SK-N-MC (cell line): ENCODE results near the gene SLC4A2.

ENCODE experiments used
- DNase-seq: peaks from one replicate; pipeline ENCODE4 v3.0.0-alpha.2; 2011; ENCODE audit warnings: low read depth, low spot score
- H3K27ac ChIP-seq: fragments of 200-600 bp; sonication (generic); 2 replicates; pipeline ENCODE4 v1.5.1; 2016; ENCODE audit warnings: mixed run types
- H3K36me3 ChIP-seq: fragments of 200-600 bp; sonication (generic); 2 replicates; pipeline ENCODE4 v1.6.1; 2017; ENCODE audit warnings: antibody characterized with exemption, low read length, mixed read lengths; ENCODE audit not compliant: insufficient read depth
- H3K4me3 ChIP-seq: fragments of 200-600 bp; sonication (generic); 2 replicates; pipeline ENCODE4 v1.5.1; 2016
- H3K9ac ChIP-seq: fragments of 200-600 bp; sonication (generic); 2 replicates; pipeline ENCODE4 v1.8.0; 2017; ENCODE audit warnings: mixed run types, mixed read lengths; ENCODE audit not compliant: insufficient read length
- H3K9me3 ChIP-seq: fragments of 200-600 bp; sonication (generic); 2 replicates; pipeline ENCODE4 v1.6.1; 2017; ENCODE audit warnings: low read depth, mild to moderate bottlenecking, antibody characterized with exemption, low read length, moderate library complexity, mixed read lengths
- EZH2 ChIP-seq: fragments of 200-600 bp; sonication (generic); IDR thresholded peaks from one replicate; pipeline ENCODE4 v1.6.1; 2017; ENCODE audit warnings: antibody characterized with exemption
- FOXP2 ChIP-seq: optimal IDR thresholded peaks from 2 replicates; pipeline ENCODE3; 2011; ENCODE audit warnings: mild to moderate bottlenecking, moderate library complexity; ENCODE audit not compliant: insufficient read depth; ENCODE audit errors: extremely low read length, control extremely low read depth
- POLR2AphosphoS5 ChIP-seq: IDR thresholded peaks from 2 replicates; pipeline ENCODE4 v1.6.1; 2012; ENCODE audit warnings: mild to moderate bottlenecking, low read depth, low read length, borderline replicate concordance

SLC4A2 gene

GRCh38 chr7:151013733-151014497, 45.5 kb upstream of the SLC4A2 start:
- Histone ChIP-seq H3K27ac (no peak overlapping the region), H3K9me3 (no peaks in the 10 kb centered on the region), H3K4me3 (no peak overlapping the region), H3K36me3 (no peaks in the 10 kb centered on the region), H3K9ac (no peak overlapping the region)
- TF ChIP-seq EZH2 (no peak), POLR2AphosphoS5 (no peak), FOXP2 (no peak)
- no peak for DNase-seq

- TF ChIP-seq EZH2 (no peak), POLR2AphosphoS5 (no peak), FOXP2 (no peak)
- no peaks in the 10 kb centered on the region for H3K36me3 ChIP-seq
- no peak overlapping the region for H3K4me3 ChIP-seq
- H3K27ac ChIP-seq = no peak overlapping the region
- H3K9me3 ChIP-seq = no peaks in the 10 kb centered on the region
- DNase-seq = no peak
- H3K9ac ChIP-seq = no peak overlapping the region
Measured at GRCh38 chr7:151014950-151015349, 44.4 kb upstream of the SLC4A2 start.

- no peak overlapping the region for H3K9ac ChIP-seq
- DNase-seq = no peak
- TF ChIP-seq POLR2AphosphoS5 = no peak
Measured at GRCh38 chr7:151015967-151016366, 43.4 kb upstream of the SLC4A2 start.

GRCh38 chr7:151016505-151016904, 42.9 kb upstream of the SLC4A2 start:
- no peak for DNase-seq
- no peak overlapping the region for H3K9ac ChIP-seq
- no peak overlapping the region for H3K4me3 ChIP-seq
- no peak for TF ChIP-seq FOXP2
- no peak for TF ChIP-seq POLR2AphosphoS5
- no peak for TF ChIP-seq EZH2
- H3K9me3 ChIP-seq = no peaks in the 10 kb centered on the region
- H3K36me3 ChIP-seq = no peaks in the 10 kb centered on the region
- H3K27ac ChIP-seq = no peak overlapping the region

More at GRCh38 chr7:151015967-151016366, 43.4 kb upstream of the SLC4A2 start:
- Histone ChIP-seq H3K36me3 (no peaks in the 10 kb centered on the region), H3K9me3 (no peaks in the 10 kb centered on the region), H3K4me3 (no peak overlapping the region), H3K27ac (no peak overlapping the region)

GRCh38 chr7:151016942-151017341, 42.4 kb upstream of the SLC4A2 start:
- no peak overlapping the region for H3K4me3 ChIP-seq
- TF ChIP-seq POLR2AphosphoS5 (no peak), FOXP2 (no peak)
- H3K27ac ChIP-seq = no peak overlapping the region
- H3K9ac ChIP-seq = no peak overlapping the region
- H3K9me3 ChIP-seq = no peaks in the 10 kb centered on the region
- no peak for DNase-seq
- H3K36me3 ChIP-seq = no peaks in the 10 kb centered on the region

- Histone ChIP-seq H3K9me3 (no peaks in the 10 kb centered on the region), H3K9ac (no peak overlapping the region), H3K27ac (no peak overlapping the region), H3K36me3 (no peaks in the 10 kb centered on the region), H3K4me3 (peak overlapping the region; percentile 74)
- no peak for TF ChIP-seq POLR2AphosphoS5
- TF ChIP-seq EZH2 = no peak
- TF ChIP-seq FOXP2 = no peak
- DNase-seq = no peak
Measured at GRCh38 chr7:151017370-151017952, 41.9 kb upstream of the SLC4A2 start.

- TF ChIP-seq POLR2AphosphoS5 (no peak), FOXP2 (no peak), EZH2 (no peak)
Measured at GRCh38 chr7:151017953-151018420, 41.4 kb upstream of the SLC4A2 start.

GRCh38 chr7:151018421-151019129, 40.8 kb upstream of the SLC4A2 start:
- H3K4me3 ChIP-seq = peak overlapping the region; percentile 74
- no peaks in the 10 kb centered on the region for H3K36me3 ChIP-seq
- H3K9ac ChIP-seq = peak overlapping the region; percentile 71
- no peak overlapping the region for H3K27ac ChIP-seq
- no peaks in the 10 kb centered on the region for H3K9me3 ChIP-seq
- no peak for DNase-seq
- no peak for TF ChIP-seq POLR2AphosphoS5
- no peak for TF ChIP-seq EZH2
- TF ChIP-seq FOXP2 = no peak

More at GRCh38 chr7:151017953-151018420, 41.4 kb upstream of the SLC4A2 start:
- Histone ChIP-seq H3K27ac (no peak overlapping the region), H3K4me3 (peak overlapping the region; percentile 74), H3K9ac (peak overlapping the region; percentile 71), H3K36me3 (no peaks in the 10 kb centered on the region), H3K9me3 (no peaks in the 10 kb centered on the region)
- DNase-seq = no peak
